Hematopoietic multipotent progenitor cell (in vitro differentiated cells): ENCODE results near the gene AP2S1. TPM values are rescaled to one million over a fixed set of nuclear protein-coding genes. Genes with fewer than 3 reads are reported as not detected.
"Not testable (repeated sequence)": the region's sequence is repeated elsewhere in the genome, so short reads cannot be mapped to it uniquely, and the experiment has no call there.

Experiments used
- DNase-seq, 3 donors: peaks; one replicate each; pipeline ENCODE4 v3.0.0-alpha.2; 2011 to 2015; ENCODE audit warnings: low read depth in 2 of 3, low spot score in 2 of 3
- small RNA-seq: library from RNA; depleted of rRNA; stranded (forward); fragments of <200 nt; gene quantifications from one replicate; pipeline ENCODE3, GENCODE V24; 2012
- total RNA-seq: library from RNA; depleted of rRNA; stranded (reverse); fragments of >200 nt; gene quantifications from one replicate; pipeline ENCODE4 v1.2.3, GENCODE V29; 2012

AP2S1 gene
- total RNA-seq, 1 donor: 75.9 TPM

GRCh38 chr19:46812977-46813838 lies 37.4 kb downstream of the AP2S1 start:
- no peak for DNase-seq

- peak in 1 of 3 donors; percentile 32 for DNase-seq
Observed at GRCh38 chr19:46809534-46810272, 40.9 kb downstream of the AP2S1 start.

GRCh38 chr19:46806656-46807055 lies 44.0 kb downstream of the AP2S1 start:
- DNase-seq: no peak

GRCh38 chr19:46804432-46804831 lies 46.2 kb downstream of the AP2S1 start:
- not testable (repeated sequence) for DNase-seq

- DNase-seq: no peak
Observed at GRCh38 chr19:46803555-46803954, 47.1 kb downstream of the AP2S1 start.

GRCh38 chr19:46802152-46802551 lies 48.5 kb downstream of the AP2S1 start:
- DNase-seq: no peak

GRCh38 chr19:46798713-46799112 lies 51.9 kb downstream of the AP2S1 start:
- no peak for DNase-seq

GRCh38 chr19:46797881-46798280 lies 52.8 kb downstream of the AP2S1 start:
- DNase-seq: no peak

GRCh38 chr19:46791944-46792343 lies 58.7 kb downstream of the AP2S1 start:
- peak in 1 of 3 donors; percentile 73 for DNase-seq

- DNase-seq: no peak
Observed at GRCh38 chr19:46789371-46789770, 61.3 kb downstream of the AP2S1 start.

GRCh38 chr19:46788968-46789338 lies 61.7 kb downstream of the AP2S1 start:
- DNase-seq: no peak

- peak; percentile 76 to 94 (median 94) for DNase-seq
Observed at GRCh38 chr19:46788262-46788967, 62.2 kb downstream of the AP2S1 start, which contains the start of gene SLC1A5. SLC1A5 (minus strand) TSS chr19:46788594; CDS start chr19:46787965, 629 bp downstream.

Small RNA genes lying within 50 kb of the gene (small RNA-seq; reads per million reads assigned to genes)
- gene AC008622.3 (not detected), gene HNRNPMP2 (not detected)

Other genes with a start within 250 kb of the AP2S1 start
- gene CALM3, start 249.5 kb downstream of the AP2S1 start, total RNA-seq: 76.2 TPM
- gene PTGIR, start 225.8 kb downstream of the AP2S1 start, total RNA-seq: 4.3 TPM
- not detected for gene GNG8, start 214.6 kb downstream of the AP2S1 start, total RNA-seq
- under 0.01 TPM for gene DACT3, start 189.7 kb downstream of the AP2S1 start, total RNA-seq
- gene PRKD2, start 133.7 kb downstream of the AP2S1 start, total RNA-seq: 50.4 TPM
- 19.1 TPM for gene FKRP, start 104.8 kb downstream of the AP2S1 start, total RNA-seq
- 98.3 TPM for gene STRN4, start 104.4 kb downstream of the AP2S1 start, total RNA-seq
- gene SLC1A5, start 62.3 kb downstream of the AP2S1 start, total RNA-seq: 37.2 TPM
- 22.1 TPM for gene ARHGAP35, start 10.2 kb upstream of the AP2S1 start, total RNA-seq
- 1.3 TPM for gene NPAS1, start 169.0 kb upstream of the AP2S1 start, total RNA-seq
- gene TMEM160, start 197.8 kb upstream of the AP2S1 start, total RNA-seq: 28.3 TPM